Stimulated activated CD4-positive, alpha-beta T cell treated with anti-CD3 and anti-CD28 coated beads, Interleukin-2, amount 100 ng/mL, for 4 hours (primary cell): Measurements from ENCODE around the gene KRTAP19-6.
"Not testable (repeated sequence)": the region's sequence is repeated elsewhere in the genome, so short reads cannot be mapped to it uniquely, and the experiment has no call there.

Source experiments
- DNase-seq: peaks from one replicate; pipeline ENCODE4 v3.0.0-alpha.2; 2020; ENCODE audit warnings: low read depth

KRTAP19-6 gene

GRCh38 chr21:30541764-30542163 is at the start of gene KRTAP19-6:
Gene KRTAP19-6 (minus strand): TSS chr21:30541864. CDS start chr21:30541833, 31 bp downstream.
- no peak for DNase-seq

GRCh38 chr21:30590297-30590696 is 48.6 kb upstream of the KRTAP19-6 start, which contains the start of gene KRTAP22-2:
Gene KRTAP22-2 (minus strand): TSS chr21:30590397.
- no peak for DNase-seq

- DNase-seq = no peak
Observed at GRCh38 chr21:30582870-30583269, 41.2 kb upstream of the KRTAP19-6 start.

GRCh38 chr21:30580132-30580531 is 38.5 kb upstream of the KRTAP19-6 start:
- no peak for DNase-seq

GRCh38 chr21:30579346-30579745 is 37.7 kb upstream of the KRTAP19-6 start:
- no peak for DNase-seq

- no peak for DNase-seq
Observed at GRCh38 chr21:30577766-30578165, 36.1 kb upstream of the KRTAP19-6 start.

GRCh38 chr21:30567617-30568016 is 26.0 kb upstream of the KRTAP19-6 start:
- DNase-seq = no peak

GRCh38 chr21:30563630-30564029 is 22.0 kb upstream of the KRTAP19-6 start:
- no peak for DNase-seq

GRCh38 chr21:30563072-30563471 is 21.4 kb upstream of the KRTAP19-6 start:
- no peak for DNase-seq

- no peak for DNase-seq
Observed at GRCh38 chr21:30561957-30562356, 20.3 kb upstream of the KRTAP19-6 start.

GRCh38 chr21:30561264-30561895 is 19.7 kb upstream of the KRTAP19-6 start, which contains the start of gene KRTAP19-7:
Gene KRTAP19-7 (minus strand): TSS chr21:30561314. CDS start chr21:30561289, 25 bp downstream.
- DNase-seq = no peak

GRCh38 chr21:30555095-30555494 is 13.4 kb upstream of the KRTAP19-6 start:
- no peak for DNase-seq

GRCh38 chr21:30552782-30553181 is 11.1 kb upstream of the KRTAP19-6 start:
- no peak for DNase-seq

GRCh38 chr21:30518876-30519275 is 22.8 kb downstream of the KRTAP19-6 start:
- no peak for DNase-seq

- DNase-seq = no peak
Observed at GRCh38 chr21:30515681-30516080, 26.0 kb downstream of the KRTAP19-6 start.

- not testable (repeated sequence) for DNase-seq
Observed at GRCh38 chr21:30505621-30506205, 36.0 kb downstream of the KRTAP19-6 start.

GRCh38 chr21:30502041-30502440 is 39.6 kb downstream of the KRTAP19-6 start, which contains the start of gene KRTAP19-5:
Gene KRTAP19-5 (minus strand): TSS chr21:30502141. CDS start chr21:30502090, 51 bp downstream.
- DNase-seq = no peak

- DNase-seq = no peak
Observed at GRCh38 chr21:30497065-30497464, 44.6 kb downstream of the KRTAP19-6 start, which contains the start of gene KRTAP19-4. Gene KRTAP19-4 (minus strand): TSS chr21:30497165. CDS start chr21:30497110, 55 bp downstream.

GRCh38 chr21:30491963-30492428 is 49.7 kb downstream of the KRTAP19-6 start, which contains the start of gene KRTAP19-3:
Gene KRTAP19-3 (minus strand): TSS chr21:30492013. CDS start chr21:30491957, 56 bp downstream.
- DNase-seq = no peak
